H9 (cell line): ENCODE results near the gene ABI3. TPM values are rescaled to one million over a fixed set of nuclear protein-coding genes. Genes with fewer than 3 reads are reported as not detected.

Source experiments
- DNase-seq: peaks from one replicate; pipeline ENCODE4 v3.0.0-alpha.2; 2017
- H2AFZ ChIP-seq: one replicate; pipeline ENCODE4 v1.6.1; 2013; ENCODE audit warnings: mild to moderate bottlenecking, low read length, control low read depth, moderate library complexity
- H2AK5ac ChIP-seq: 2 replicates; pipeline ENCODE4 v1.6.1; 2013; ENCODE audit warnings: low read length, control low read depth, mixed read lengths; ENCODE audit not compliant: insufficient read length
- H2BK120ac ChIP-seq: one replicate; pipeline ENCODE4 v1.6.1; 2013; ENCODE audit warnings: low read depth, mild to moderate bottlenecking, low read length, control low read depth, inconsistent platforms; ENCODE audit not compliant: poor library complexity, severe bottlenecking
- H2BK12ac ChIP-seq: 2 replicates; pipeline ENCODE4 v1.6.1; 2013; ENCODE audit warnings: low read length, control low read depth, mixed read lengths, low read depth; ENCODE audit not compliant: insufficient read length
- H2BK15ac ChIP-seq: 2 replicates; pipeline ENCODE4 v1.6.1; 2013; ENCODE audit warnings: low read depth, low read length, control low read depth
- H2BK20ac ChIP-seq: one replicate; pipeline ENCODE4 v1.6.1; 2013; ENCODE audit warnings: low read depth, mild to moderate bottlenecking, low read length, control low read depth, inconsistent platforms; ENCODE audit not compliant: poor library complexity, severe bottlenecking
- H2BK5ac ChIP-seq: 2 replicates; pipeline ENCODE4 v1.6.1; 2013; ENCODE audit warnings: low read length, control low read depth, mixed read lengths; ENCODE audit not compliant: insufficient read length
- H3K14ac ChIP-seq: 2 replicates; pipeline ENCODE4 v1.6.1; 2013; ENCODE audit warnings: low read length, control low read depth; ENCODE audit not compliant: insufficient read depth
- H3K18ac ChIP-seq: 2 replicates; pipeline ENCODE4 v1.6.1; 2013; ENCODE audit warnings: low read depth, mild to moderate bottlenecking, mixed read lengths, low read length, control low read depth; ENCODE audit not compliant: insufficient read length
- H3K23ac ChIP-seq: 2 replicates; pipeline ENCODE4 v1.6.1; 2013; ENCODE audit warnings: low read length, control low read depth, mixed read lengths, low read depth; ENCODE audit not compliant: insufficient read length
- H3K23me2 ChIP-seq: 2 replicates; pipeline ENCODE4 v1.6.1; 2013; ENCODE audit warnings: low read depth, mild to moderate bottlenecking, mixed read lengths, low read length, control low read depth; ENCODE audit not compliant: insufficient read length, poor library complexity, severe bottlenecking
- H3K27ac ChIP-seq: 2 replicates; pipeline ENCODE4 v1.5.1; 2013; ENCODE audit warnings: low read length, control low read depth, mixed read lengths, low read depth; ENCODE audit not compliant: insufficient read length
- H3K27me3 ChIP-seq: 2 replicates; pipeline ENCODE4 v1.6.1; 2013; ENCODE audit warnings: low read length, control low read depth, inconsistent platforms; ENCODE audit not compliant: insufficient read depth
- H3K4ac ChIP-seq: 2 replicates; pipeline ENCODE4 v1.6.1; 2013; ENCODE audit warnings: low read depth, mild to moderate bottlenecking, control low read depth, inconsistent platforms, low read length, moderate library complexity
- H3K4me1 ChIP-seq: 2 replicates; pipeline ENCODE4 v1.6.1; 2013; ENCODE audit warnings: low read length, control low read depth, inconsistent platforms; ENCODE audit not compliant: insufficient read depth
- H3K4me2 ChIP-seq: 2 replicates; pipeline ENCODE4 v1.6.1; 2013; ENCODE audit warnings: low read length, control low read depth, mixed read lengths; ENCODE audit not compliant: insufficient read length, insufficient read depth
- H3K56ac ChIP-seq: 2 replicates; pipeline ENCODE4 v1.6.1; 2013; ENCODE audit warnings: low read depth, mild to moderate bottlenecking, mixed read lengths, low read length, control low read depth; ENCODE audit not compliant: insufficient read length
- H3K79me1 ChIP-seq: 2 replicates; pipeline ENCODE4 v1.6.1; 2013; ENCODE audit warnings: low read depth, mild to moderate bottlenecking, moderate library complexity, low read length, control low read depth, inconsistent platforms; ENCODE audit not compliant: insufficient read depth, poor library complexity, severe bottlenecking
- H3K79me2 ChIP-seq: 2 replicates; pipeline ENCODE4 v1.6.1; 2013; ENCODE audit warnings: low read length, control low read depth, inconsistent platforms; ENCODE audit not compliant: insufficient read depth
- H3K9ac ChIP-seq: 2 replicates; pipeline ENCODE4 v1.6.1; 2013; ENCODE audit warnings: low read length, control low read depth, mixed read lengths; ENCODE audit not compliant: insufficient read length; ENCODE audit errors: extremely low read depth
- H3K9me3 ChIP-seq: one replicate; pipeline ENCODE4 v1.6.1; 2013; ENCODE audit warnings: low read depth, low read length, inconsistent platforms; ENCODE audit not compliant: control insufficient read depth
- H3T11ph ChIP-seq: one replicate; pipeline ENCODE4 v1.6.1; 2013; ENCODE audit warnings: mild to moderate bottlenecking, low read length, control low read depth, inconsistent platforms
- H4K20me1 ChIP-seq: one replicate; pipeline ENCODE4 v1.6.1; 2013; ENCODE audit not compliant: control insufficient read depth, insufficient read length, insufficient read depth
- H4K5ac ChIP-seq: 2 replicates; pipeline ENCODE4 v1.6.1; 2013; ENCODE audit warnings: low read depth, mild to moderate bottlenecking, mixed read lengths, low read length, control low read depth; ENCODE audit not compliant: insufficient read length
- H4K8ac ChIP-seq: replicated peaks from 2 replicates; pipeline ENCODE4 v1.6.1; 2013; ENCODE audit warnings: low read length, control low read depth, mixed read lengths, low read depth; ENCODE audit not compliant: insufficient read length
- H4K91ac ChIP-seq: 2 replicates; pipeline ENCODE4 v1.6.1; 2013; ENCODE audit warnings: low read depth, mild to moderate bottlenecking, moderate library complexity, mixed read lengths, low read length, control low read depth; ENCODE audit not compliant: insufficient read length
- H3K27ac Mint-ChIP-seq, 3 experiments: 2 replicates in 2 of 3; 3 replicates in 1 of 3; pipeline ENCODE4 v1.8.0; 2020 to 2021; ENCODE audit warnings: mixed read lengths in 3 of 3, mild to moderate bottlenecking in 1 of 3, moderate library complexity in 1 of 3
- H3K27me3 Mint-ChIP-seq: 2 replicates; pipeline ENCODE4 v1.8.0; 2021; ENCODE audit warnings: low read depth, mild to moderate bottlenecking, moderate library complexity, mixed read lengths
- H3K36me3 Mint-ChIP-seq, 3 experiments: 2 replicates in 2 of 3; 3 replicates in 1 of 3; pipeline ENCODE4 v1.8.0; 2020 to 2021; ENCODE audit warnings: low read depth in 3 of 3, mixed read lengths in 3 of 3; ENCODE audit not compliant: insufficient read depth in 1 of 3
- H3K4me1 Mint-ChIP-seq, 2 experiments: 2 replicates each; pipeline ENCODE4 v1.8.0; 2020; ENCODE audit warnings: mixed read lengths in 2 of 2
- H3K4me3 Mint-ChIP-seq, 2 experiments: 2 replicates in 1 of 2; 3 replicates in 1 of 2; pipeline ENCODE4 v1.8.0; 2020 to 2021; ENCODE audit warnings: mild to moderate bottlenecking in 2 of 2, mixed read lengths in 2 of 2, moderate library complexity in 1 of 2
- H3K9me3 Mint-ChIP-seq, 2 experiments: 2 replicates in 1 of 2; 3 replicates in 1 of 2; pipeline ENCODE4 v1.8.0; 2020; ENCODE audit warnings: mild to moderate bottlenecking in 2 of 2, mixed read lengths in 2 of 2, moderate library complexity in 1 of 2
- WGBS: extraction: QIAGEN DNeasy Blood & Tissue Kit; methylation state at CpG from one replicate; pipeline ENCODE4 v1.1.7; 2013; ENCODE audit warnings: missing lambda C conversion rate, low lambda C conversion rate, mixed read lengths; ENCODE audit not compliant: insufficient read length; ENCODE audit errors: extremely low coverage; 5-methylcytosine and 5-hydroxymethylcytosine counted together
- total RNA-seq: library from RNA; stranded (reverse); gene quantifications from 2 replicates; pipeline ENCODE4 v1.2.1, GENCODE V29; 2021
- TF ChIP-seq, protein P1 (sequence below): fragments of 200-600 bp; sonication (generic); conservative IDR thresholded peaks from 3 replicates; pipeline ENCODE4 v1.8.0; 2021; ENCODE audit warnings: antibody characterized with exemption, mild to moderate bottlenecking

The ABI3 gene
- total RNA-seq, 1 experiment from 2014 or later: 2.1 TPM

DNA sequence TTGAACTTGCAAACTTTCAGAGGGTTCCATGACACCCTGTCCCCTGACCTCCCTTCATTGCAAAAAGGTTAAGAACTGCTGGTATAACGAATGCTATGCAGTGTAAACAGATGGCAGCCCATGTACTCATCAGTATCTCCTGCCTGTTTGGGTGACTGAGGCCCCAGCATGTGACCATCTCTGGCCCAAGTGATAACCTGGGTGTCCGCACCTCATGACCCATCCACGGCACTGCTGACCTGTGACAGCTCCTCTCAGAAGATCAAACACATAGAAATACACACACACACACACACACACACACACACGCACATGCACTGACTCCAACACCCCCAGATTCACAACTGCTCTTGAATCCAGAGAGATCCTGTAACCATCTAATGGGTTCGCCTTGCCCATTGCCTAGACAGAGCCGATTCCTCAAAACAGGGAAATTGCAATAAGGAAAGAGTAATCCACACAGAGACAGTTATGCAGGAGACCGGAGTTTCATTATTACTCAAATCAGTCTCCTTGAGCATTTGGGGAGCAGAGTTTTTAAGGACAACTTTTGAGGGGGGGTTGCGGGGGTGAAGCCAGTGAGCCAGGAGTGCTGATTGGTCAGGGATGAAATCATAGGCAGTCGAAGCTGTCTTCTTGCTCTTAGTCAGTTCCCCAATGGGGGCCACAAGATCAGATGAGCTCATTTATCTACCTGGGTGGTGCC is 31.3 kb downstream of the ABI3 start:
- TF ChIP-seq, protein P1, sequence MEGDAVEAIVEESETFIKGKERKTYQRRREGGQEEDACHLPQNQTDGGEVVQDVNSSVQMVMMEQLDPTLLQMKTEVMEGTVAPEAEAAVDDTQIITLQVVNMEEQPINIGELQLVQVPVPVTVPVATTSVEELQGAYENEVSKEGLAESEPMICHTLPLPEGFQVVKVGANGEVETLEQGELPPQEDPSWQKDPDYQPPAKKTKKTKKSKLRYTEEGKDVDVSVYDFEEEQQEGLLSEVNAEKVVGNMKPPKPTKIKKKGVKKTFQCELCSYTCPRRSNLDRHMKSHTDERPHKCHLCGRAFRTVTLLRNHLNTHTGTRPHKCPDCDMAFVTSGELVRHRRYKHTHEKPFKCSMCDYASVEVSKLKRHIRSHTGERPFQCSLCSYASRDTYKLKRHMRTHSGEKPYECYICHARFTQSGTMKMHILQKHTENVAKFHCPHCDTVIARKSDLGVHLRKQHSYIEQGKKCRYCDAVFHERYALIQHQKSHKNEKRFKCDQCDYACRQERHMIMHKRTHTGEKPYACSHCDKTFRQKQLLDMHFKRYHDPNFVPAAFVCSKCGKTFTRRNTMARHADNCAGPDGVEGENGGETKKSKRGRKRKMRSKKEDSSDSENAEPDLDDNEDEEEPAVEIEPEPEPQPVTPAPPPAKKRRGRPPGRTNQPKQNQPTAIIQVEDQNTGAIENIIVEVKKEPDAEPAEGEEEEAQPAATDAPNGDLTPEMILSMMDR: no peak
- WGBS: no CpG with 5 or more reads among the region's 9 CpGs

More for the DNA sequence above, 31.3 kb downstream of the ABI3 start:
- H3K23ac ChIP-seq: no peak overlapping the region
- Mint-ChIP-seq H3K4me1 (peaks cover 5 to 10% of the 10 kb centered on the region in 2 experiments), H3K27me3 (no peaks in the 10 kb centered on the region; the same call in none of the 2 replicates), H3K36me3 (no peaks in the 10 kb centered on the region), H3K27ac (no peak overlapping the region; a peak in 1 of 7 replicates), H3K4me3 (no peak overlapping the region), H3K9me3 (no peaks in the 10 kb centered on the region; a peak in 1 of 5 replicates)
- no peaks in the 10 kb centered on the region for H3K79me2 ChIP-seq
- H3K56ac ChIP-seq: no peak overlapping the region
- no peaks in the 10 kb centered on the region for H3K27me3 ChIP-seq
- no peaks in the 10 kb centered on the region for H3K79me1 ChIP-seq
- H2BK15ac ChIP-seq: no peak overlapping the region
- no peak overlapping the region for H3T11ph ChIP-seq
- H4K91ac ChIP-seq: no peak overlapping the region
- no peak overlapping the region for H3K14ac ChIP-seq
- H4K5ac ChIP-seq: no peak overlapping the region
- no peaks in the 10 kb centered on the region for H3K4me1 ChIP-seq
- H3K27ac ChIP-seq: no peak overlapping the region
- no peaks in the 10 kb centered on the region for H3K9me3 ChIP-seq
- H4K8ac ChIP-seq: no peak overlapping the region
- no peak overlapping the region for H3K4ac ChIP-seq
- DNase-seq: no peak
- no peak overlapping the region for H3K18ac ChIP-seq
- H2AK5ac ChIP-seq: no peak overlapping the region
- H3K9ac ChIP-seq: no peak overlapping the region
- H3K23me2 ChIP-seq: no peaks in the 10 kb centered on the region
- no peak overlapping the region for H2AFZ ChIP-seq
- no peak overlapping the region for H3K4me2 ChIP-seq
- H2BK12ac ChIP-seq: no peak overlapping the region
- no peak overlapping the region for H2BK120ac ChIP-seq
- H2BK5ac ChIP-seq: no peak overlapping the region
- no peak overlapping the region for H2BK20ac ChIP-seq
- no peaks in the 10 kb centered on the region for H4K20me1 ChIP-seq
